ENCODE results near the gene MAP4K2.

DNA sequence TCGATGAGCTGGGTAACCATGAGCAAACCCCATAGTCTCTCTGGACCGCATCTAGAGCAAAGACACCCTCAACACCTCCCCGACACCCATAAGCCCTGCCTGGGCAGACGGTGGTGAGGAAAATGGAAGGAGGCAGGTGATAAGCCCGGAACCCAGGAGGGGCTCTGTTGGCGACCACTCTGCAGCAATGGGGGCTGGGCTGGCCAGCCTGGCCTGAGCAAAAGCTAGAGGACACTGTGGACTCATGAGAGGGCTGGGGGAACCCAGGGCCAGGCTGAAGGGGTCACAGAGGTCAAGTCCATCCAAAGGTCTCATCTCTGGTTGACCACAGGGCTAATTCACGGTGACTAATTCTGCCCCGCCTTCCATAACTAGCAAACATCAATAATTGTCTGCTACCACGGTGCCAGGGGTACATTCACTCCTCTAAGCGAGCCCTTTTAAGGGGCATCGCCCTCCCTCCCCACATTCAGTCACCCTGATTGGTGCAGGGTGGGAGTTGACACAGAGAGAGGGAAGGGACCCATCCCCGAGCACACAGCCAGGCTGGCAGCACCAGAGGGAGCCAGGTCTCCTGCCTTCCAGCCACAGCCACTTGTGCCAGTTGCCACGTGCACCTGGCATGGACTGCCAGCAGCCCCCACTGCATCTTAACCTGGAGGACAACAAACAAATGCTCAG is 47.2 kb downstream of the MAP4K2 start:
- no peak for TF ChIP-seq TAF1 (IDR thresholded peaks at IDR 0.05; ENCODE audit: low read depth)
- no peak for TF ChIP-seq EP300 (IDR thresholded peaks at IDR 0.05; ENCODE audit: borderline replicate concordance)
- TF ChIP-seq CEBPB (IDR thresholded peaks at IDR 0.05) = no peak
